Mammary epithelial cell (primary cell): ENCODE measurements around the gene TUBB1.

Experiments
- EZH2 ChIP-seq: IDR thresholded peaks from 2 replicates; pipeline ENCODE4 v1.6.1; 2012; ENCODE audit warnings: low read length, inconsistent platforms, borderline replicate concordance
- TF ChIP-seq, protein P1 (sequence below), 2 donors: IDR thresholded peaks in 1 of 2; conservative IDR thresholded peaks in 1 of 2; 2 replicates each; pipeline ENCODE4 v1.5.1; 2011 to 2012; ENCODE audit warnings: inconsistent platforms in 2 of 2, low read length in 2 of 2, mild to moderate bottlenecking in 2 of 2, control low read depth in 1 of 2, low read depth in 1 of 2; ENCODE audit not compliant: insufficient read depth in 1 of 2; ENCODE audit errors: extremely low read depth in 1 of 2

DNA sequence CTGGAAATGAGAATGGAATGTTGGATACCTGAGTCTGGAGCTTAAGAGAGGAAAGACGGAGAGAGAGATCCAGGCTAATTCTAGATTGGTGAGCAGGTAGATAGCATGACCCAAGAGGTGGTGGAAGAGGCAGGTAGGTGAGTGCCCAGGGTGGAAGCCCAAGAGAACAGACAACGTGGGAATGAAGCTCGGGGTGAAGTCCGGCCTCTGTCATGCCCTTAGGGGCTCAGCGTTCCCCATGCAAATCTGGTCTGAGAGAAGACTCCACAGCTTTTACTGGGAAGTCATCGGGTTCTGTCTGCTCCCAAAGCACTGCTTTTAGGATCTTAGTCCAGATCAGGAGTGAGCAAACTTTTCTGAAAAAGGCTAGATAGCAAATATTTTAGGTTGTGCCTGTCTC lies 34.5 kb upstream of the TUBB1 start:
- no peak for TF ChIP-seq EZH2
- TF ChIP-seq, protein P1, sequence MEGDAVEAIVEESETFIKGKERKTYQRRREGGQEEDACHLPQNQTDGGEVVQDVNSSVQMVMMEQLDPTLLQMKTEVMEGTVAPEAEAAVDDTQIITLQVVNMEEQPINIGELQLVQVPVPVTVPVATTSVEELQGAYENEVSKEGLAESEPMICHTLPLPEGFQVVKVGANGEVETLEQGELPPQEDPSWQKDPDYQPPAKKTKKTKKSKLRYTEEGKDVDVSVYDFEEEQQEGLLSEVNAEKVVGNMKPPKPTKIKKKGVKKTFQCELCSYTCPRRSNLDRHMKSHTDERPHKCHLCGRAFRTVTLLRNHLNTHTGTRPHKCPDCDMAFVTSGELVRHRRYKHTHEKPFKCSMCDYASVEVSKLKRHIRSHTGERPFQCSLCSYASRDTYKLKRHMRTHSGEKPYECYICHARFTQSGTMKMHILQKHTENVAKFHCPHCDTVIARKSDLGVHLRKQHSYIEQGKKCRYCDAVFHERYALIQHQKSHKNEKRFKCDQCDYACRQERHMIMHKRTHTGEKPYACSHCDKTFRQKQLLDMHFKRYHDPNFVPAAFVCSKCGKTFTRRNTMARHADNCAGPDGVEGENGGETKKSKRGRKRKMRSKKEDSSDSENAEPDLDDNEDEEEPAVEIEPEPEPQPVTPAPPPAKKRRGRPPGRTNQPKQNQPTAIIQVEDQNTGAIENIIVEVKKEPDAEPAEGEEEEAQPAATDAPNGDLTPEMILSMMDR (conservative IDR thresholded peaks at IDR 0.05 in 1 of 2, IDR thresholded peaks at IDR 0.05 in 1 of 2; ENCODE audit: extremely low read depth in 1 of 2, insufficient read depth in 1 of 2, low read depth in 1 of 2, low read length in 2 of 2): no peak
